HepG2 (cell line): Measurements from ENCODE around the gene CCDC148. TPM values are rescaled to one million over a fixed set of nuclear protein-coding genes. Genes with fewer than 3 reads are reported as not detected.

Source experiments
- ATAC-seq: fragments of 200-7000 bp; cut with Tn5 transposase; 3 replicates; pipeline ENCODE4 v1.9.1; 2020; ENCODE audit warnings: mild to moderate bottlenecking, moderate library complexity
- BruUV-seq: library from RNA; stranded (reverse); fragments of 400-500 nt; replicated peaks from 2 replicates; lab custom pipeline; 2021; lab: Mats Ljungman, UMichigan
- CTCF ChIA-PET: fragments of 300-600 bp; formaldehyde crosslinking; extraction: SDS; loops from one replicate; lab custom pipeline; 2021; ENCODE audit warnings: low total read pairs, inconsistent platforms, low intra/inter-chr PET ratio; lab: Yijun Ruan, JAX
- POLR2A ChIA-PET: fragments of 350-600 bp; sonication (Branson Sonifier 250); formaldehyde crosslinking; loops from one replicate; lab custom pipeline; 2020; ENCODE audit warnings: antibody characterized with exemption, inconsistent platforms; lab: Yijun Ruan, JAX
- DNase-seq: peaks from one replicate; pipeline ENCODE4 v3.0.0-alpha.2; 2015; ENCODE audit warnings: low spot score
- FAIRE-seq: peaks from 3 replicates; lab custom pipeline; 2011; peaks lifted over from hg19 to GRCh38; lab: Jason Lieb, UNC
- H2AFZ ChIP-seq: one replicate; pipeline ENCODE4 v1.6.1; 2011; ENCODE audit warnings: low read length, inconsistent platforms
- H3K27ac ChIP-seq: fragments of 300-600 bp; 3 replicates; pipeline ENCODE4 v1.8.0; 2011; ENCODE audit warnings: mixed run types, mild to moderate bottlenecking, mixed read lengths, low read length, inconsistent platforms; ENCODE audit not compliant: insufficient read depth; ENCODE audit errors: extremely low read length
- H3K27me3 ChIP-seq, 2 experiments: fragments of 200-600 bp in 1 of 2; 2 replicates in 1 of 2; 3 replicates in 1 of 2; pipeline versions ENCODE4 v1.6.0 to v1.8.0; 2011; ENCODE audit warnings: low read length in 2 of 2, mild to moderate bottlenecking in 2 of 2, moderate library complexity in 2 of 2, inconsistent platforms in 1 of 2; ENCODE audit not compliant: insufficient read depth in 2 of 2, control insufficient read depth in 1 of 2
- H3K36me3 ChIP-seq, 2 experiments: fragments of 200-600 bp in 1 of 2; replicated peaks in 1 of 2; 2 replicates in 1 of 2; 3 replicates in 1 of 2; pipeline versions ENCODE4 v1.5.1 to v1.8.0; 2011; ENCODE audit warnings: low read length in 2 of 2, inconsistent platforms in 1 of 2; ENCODE audit not compliant: insufficient read depth in 2 of 2, control insufficient read depth in 1 of 2
- H3K4me1 ChIP-seq: 2 replicates; pipeline ENCODE4 v1.5.1; 2012; ENCODE audit warnings: low read length, inconsistent platforms; ENCODE audit not compliant: insufficient read depth
- H3K4me2 ChIP-seq: 2 replicates; pipeline ENCODE4 v1.6.0; 2011; ENCODE audit warnings: low read depth, low read length, inconsistent platforms
- H3K4me3 ChIP-seq, 3 experiments: fragments of 200-600 bp in 1 of 3; sonication (generic), shearing (Covaris generic) in 1 of 3; replicated peaks in 1 of 3; 2 replicates each; pipeline ENCODE4 v1.5.1; 2011 to 2016; ENCODE audit warnings: low read length in 3 of 3, inconsistent platforms in 2 of 3, low read depth in 2 of 3, mild to moderate bottlenecking in 2 of 3, control low read depth in 1 of 3, mixed read lengths in 1 of 3; ENCODE audit not compliant: insufficient read depth in 1 of 3
- H3K79me2 ChIP-seq: one replicate; pipeline ENCODE4 v1.6.1; 2011; ENCODE audit warnings: low read length, inconsistent platforms; ENCODE audit not compliant: insufficient read depth
- H3K9ac ChIP-seq: 2 replicates; pipeline ENCODE4 v1.6.0; 2011; ENCODE audit warnings: mild to moderate bottlenecking, low read depth, low read length, inconsistent platforms; ENCODE audit not compliant: insufficient read depth
- H3K9me3 ChIP-seq: 2 replicates; pipeline ENCODE4 v1.5.1; 2012; ENCODE audit warnings: mild to moderate bottlenecking, low read length
- H4K20me1 ChIP-seq: 2 replicates; pipeline ENCODE4 v1.6.0; 2011; ENCODE audit warnings: inconsistent platforms, mild to moderate bottlenecking, low read length, moderate library complexity; ENCODE audit not compliant: insufficient read depth
- ARNT2 ChIP-seq: sonication (generic); formaldehyde crosslinking; IDR thresholded peaks from 2 replicates; pipeline ENCODE4 v1.8.0; 2022; ENCODE audit warnings: mild to moderate bottlenecking, low read depth, missing genetic modification reagents, moderate library complexity
- FOXM1 ChIP-seq: sonication (generic); formaldehyde crosslinking; IDR thresholded peaks from 2 replicates; pipeline ENCODE4 v1.5.0; 2020; ENCODE audit warnings: missing genetic modification reagents
- GATA4 ChIP-seq: sonication (generic); IDR thresholded peaks from 2 replicates; pipeline ENCODE4 v1.6.1; 2016; ENCODE audit warnings: antibody characterized with exemption, low read depth, borderline replicate concordance
- IKZF4 ChIP-seq: sonication (generic); formaldehyde crosslinking; IDR thresholded peaks from 2 replicates; pipeline ENCODE4 v1.5.1; 2020; ENCODE audit warnings: borderline replicate concordance, mild to moderate bottlenecking, low read depth, missing genetic modification reagents; ENCODE audit errors: not compliant biosample characterization
- KLF6 ChIP-seq: IDR thresholded peaks from 2 replicates; pipeline ENCODE4 v1.8.0; 2016; ENCODE audit warnings: missing biosample characterization, missing genetic modification reagents
- MED8 ChIP-seq: sonication (generic); formaldehyde crosslinking; IDR thresholded peaks from 2 replicates; pipeline ENCODE4 v1.8.1; 2023; ENCODE audit warnings: mild to moderate bottlenecking, missing genetic modification reagents; ENCODE audit not compliant: insufficient replicate concordance
- MXI1 ChIP-seq: IDR thresholded peaks from 3 replicates; pipeline ENCODE4 v1.6.1; 2012; ENCODE audit warnings: low read depth, low read length, inconsistent platforms, borderline replicate concordance
- NCOA1 ChIP-seq: sonication (generic); formaldehyde crosslinking; IDR thresholded peaks from 2 replicates; pipeline ENCODE4 v1.9.0; 2021; ENCODE audit warnings: missing genetic modification reagents
- NR3C1 ChIP-seq: sonication (generic); formaldehyde crosslinking; IDR thresholded peaks from 2 replicates; pipeline ENCODE4 v1.4.0; 2020; ENCODE audit warnings: missing genetic modification reagents
- PLRG1 ChIP-seq: fragments of 450-650 bp; conservative IDR thresholded peaks from 2 replicates; pipeline ENCODE4 v1.6.1; 2016
- TFAP4 ChIP-seq: sonication (generic); IDR thresholded peaks from 2 replicates; pipeline ENCODE4 v1.6.1; 2016; ENCODE audit warnings: low read depth, borderline replicate concordance
- TRIM22 ChIP-seq: fragments of 450-650 bp; IDR thresholded peaks from 2 replicates; pipeline ENCODE4 v1.6.1; 2017
- U2AF1 ChIP-seq: fragments of 200-400 bp; formaldehyde crosslinking; optimal IDR thresholded peaks from 2 replicates; pipeline ENCODE3; 2017; ENCODE audit warnings: mild to moderate bottlenecking, low read depth, low read length
- ZNF260 ChIP-seq: sonication (generic); formaldehyde crosslinking; IDR thresholded peaks from 2 replicates; pipeline ENCODE4 v1.4.0; 2020; ENCODE audit warnings: missing genetic modification reagents, low read depth, mild to moderate bottlenecking, borderline replicate concordance
- ZNF274 ChIP-seq: sonication (generic); formaldehyde crosslinking; IDR thresholded peaks from 2 replicates; pipeline ENCODE4 v1.5.1; 2020; ENCODE audit warnings: mild to moderate bottlenecking, missing genetic modification reagents
- ZNF296 ChIP-seq: sonication (generic); formaldehyde crosslinking; conservative IDR thresholded peaks from 2 replicates; pipeline ENCODE4 v1.5.0; 2020; ENCODE audit warnings: mild to moderate bottlenecking, missing genetic modification reagents
- ZNF564 ChIP-seq: sonication (generic); formaldehyde crosslinking; IDR thresholded peaks from 2 replicates; pipeline ENCODE4 v1.8.1; 2023; ENCODE audit warnings: mild to moderate bottlenecking, missing genetic modification reagents
- ZNF580 ChIP-seq: IDR thresholded peaks from 2 replicates; pipeline ENCODE4 v1.6.1; 2016; ENCODE audit warnings: low read depth, borderline replicate concordance
- ZNF629 ChIP-seq: sonication (generic); formaldehyde crosslinking; conservative IDR thresholded peaks from 2 replicates; pipeline ENCODE4 v1.5.0; 2020; ENCODE audit warnings: missing genetic modification reagents
- ZNF740 ChIP-seq: sonication (generic); formaldehyde crosslinking; IDR thresholded peaks from 2 replicates; pipeline ENCODE4 v1.4.0; 2020; ENCODE audit warnings: missing genetic modification reagents
- WGBS: methylation state at CpG from one replicate; pipeline ENCODE4 v1.1.6; 2017; ENCODE audit warnings: low lambda C conversion rate; 5-methylcytosine and 5-hydroxymethylcytosine counted together
- in situ Hi-C: cut with HindIII; loops from 2 replicates; pipeline ENCODE4 v1.10.0; 2017; ENCODE audit warnings: low pct_unique_long_range_greater_than_20kb; ENCODE audit not compliant: extremely low pct_ligation_motif_present
- intact Hi-C: fragments of 100-400 bp; cut with micrococcal nuclease; formaldehyde crosslinking; loops from one replicate; pipeline ENCODE4 v1.10.0; 2022; ENCODE audit not compliant: unreplicated experiment
- polyA plus RNA-seq, 8 experiments: library from polyadenylated mRNA; depleted of rRNA in 3 of 8; stranded (reverse) in 7 of 8; unstranded in 1 of 8; fragments of >200 nt; fragmentation: Illumina TruSeq in 4 of 8; extraction: Trizol in 4 of 8; gene quantifications; 2 replicates each; pipeline versions ENCODE4 v1.2.1 to v1.2.3, GENCODE V29; 2011 to 2016; ENCODE audit warnings: low read depth in 4 of 8, missing spikeins in 1 of 8, mixed read lengths in 1 of 8; ENCODE audit not compliant: insufficient read depth in 1 of 8
- total RNA-seq, 5 experiments: library from RNA; depleted of rRNA; stranded (reverse); fragments of >200 nt; fragmentation: Illumina TruSeq; extraction: Trizol; gene quantifications; 2 replicates each; pipeline ENCODE4 v1.2.3, GENCODE V29; 2016; ENCODE audit warnings: low read depth in 1 of 5

CCDC148 gene
- total and polyA plus RNA-seq, 2 of the 13 experiments (the other 11 are each of a cell fraction or from before 2014, with no cell fraction given): 0.30 to 0.49 TPM

DNA sequence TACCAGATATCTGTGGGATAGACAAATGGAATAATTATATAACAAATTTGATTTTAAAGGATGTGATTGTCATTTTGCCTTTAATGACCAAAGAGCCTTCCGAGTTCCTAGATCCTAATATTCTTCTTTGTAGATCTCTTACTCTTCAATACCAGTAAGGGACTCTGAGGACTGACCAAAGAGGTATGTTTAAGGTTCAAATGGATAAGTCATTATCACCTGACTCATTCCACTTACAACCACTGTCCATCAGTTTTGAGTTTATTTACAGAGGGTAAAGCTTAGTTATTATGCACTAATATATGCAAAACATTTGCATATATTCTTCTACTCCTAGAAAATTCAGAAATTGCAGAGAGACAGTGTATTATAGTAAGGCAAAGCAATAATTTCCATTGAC, 62.7 kb downstream of the CCDC148 start:
- CTCF ChIA-PET: no interaction called here

DNA sequence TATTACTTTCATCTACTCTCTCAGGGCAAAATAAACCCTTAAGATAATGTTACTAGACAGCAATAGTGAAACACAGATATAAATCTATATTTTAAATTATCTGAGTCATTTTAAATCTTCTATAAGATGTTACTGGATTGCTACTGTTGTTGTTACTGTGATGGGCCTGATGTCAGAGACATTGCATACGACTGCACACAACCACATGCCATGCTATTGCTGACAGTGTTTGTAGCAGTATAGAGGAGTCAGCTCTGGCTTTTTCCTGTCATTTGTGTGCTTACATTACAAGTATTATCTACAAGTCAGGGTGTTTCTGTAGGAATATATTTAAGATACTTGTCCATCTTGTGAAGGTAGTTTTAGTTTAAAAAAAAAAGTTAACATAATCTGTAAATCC, 63.9 kb downstream of the CCDC148 start:
- Histone ChIP-seq H2AFZ (no peak overlapping the region), H3K9ac (no peak overlapping the region), H3K36me3 (no peaks in the 10 kb centered on the region), H3K27ac (no peak overlapping the region), H3K9me3 (no peaks in the 10 kb centered on the region), H3K79me2 (no peaks in the 10 kb centered on the region), H3K4me2 (no peak overlapping the region), H4K20me1 (no peaks in the 10 kb centered on the region), H3K4me1 (no peaks in the 10 kb centered on the region), H3K4me3 (no peak overlapping the region), H3K27me3 (peaks cover 0 to 8% of the 10 kb centered on the region in 2 experiments; a peak in 1 of 5 replicates)
- in situ Hi-C loops (no loop called here), intact Hi-C loops (no loop called here)
- no peak for DNase-seq
- ChIA-PET CTCF (no interaction called here), POLR2A (no interaction called here)
- BruUV-seq: no TSS peak
- no peak for ATAC-seq
- FAIRE-seq: no peak
- WGBS: 3% methylated on average over 1 of the region's 1 CpG
- TF ChIP-seq ARNT2 (no peak), ZNF629 (CRISPR knock-in tag) (no peak), ZNF564 (no peak), TFAP4 (no peak), NR3C1 (CRISPR knock-in tag) (no peak), TRIM22 (no peak), ZNF740 (CRISPR knock-in tag) (no peak), IKZF4 (CRISPR knock-in tag) (no peak), MXI1 (no peak), KLF6 (no peak), U2AF1 (no peak)

More for the DNA sequence above, 62.7 kb downstream of the CCDC148 start:
- no TSS peak for BruUV-seq
- H3K4me2 ChIP-seq: no peak overlapping the region
- no peak for DNase-seq
- no peak overlapping the region for H2AFZ ChIP-seq
- no peaks in the 10 kb centered on the region for H4K20me1 ChIP-seq
- TF ChIP-seq ZNF296 (no peak), ZNF580 (CRISPR knock-in tag) (no peak), GATA4 (no peak), ZNF260 (CRISPR knock-in tag) (no peak), NCOA1 (CRISPR knock-in tag) (no peak), FOXM1 (CRISPR knock-in tag) (no peak), PLRG1 (no peak), ZNF274 (CRISPR knock-in tag) (no peak), MED8 (CRISPR knock-in tag) (no peak)
- TF ChIP-seq, all 625 proteins: peak for 0
- POLR2A ChIA-PET: no interaction called here
- 0 out of 5 replicates have a peak, but pooled peaks cover 0 to 8% of the 10 kb centered on the region in 2 experiments for H3K27me3 ChIP-seq
- intact Hi-C loops (no loop called here), in situ Hi-C loops (no loop called here)
- no peak for FAIRE-seq
- no peaks in the 10 kb centered on the region for H3K36me3 ChIP-seq
- no peak overlapping the region for H3K9ac ChIP-seq
- no peaks in the 10 kb centered on the region for H3K79me2 ChIP-seq
- H3K4me1 ChIP-seq: no peaks in the 10 kb centered on the region
- no peaks in the 10 kb centered on the region for H3K9me3 ChIP-seq
- H3K27ac ChIP-seq: no peak overlapping the region
- no peak for ATAC-seq
- WGBS: 0% methylated on average over 1 of the region's 1 CpG
- no peak overlapping the region for H3K4me3 ChIP-seq
